ENCODE results near the gene NEK4. TPM values are rescaled to one million over a fixed set of nuclear protein-coding genes. Genes with fewer than 3 reads are reported as not detected.
A peak's percentile ranks its signal among the peaks of the same experiment; 100 is the strongest.

NEK4 gene
- total and polyA plus RNA-seq, 2 of the 13 experiments (the other 11 are each of a cell fraction or from before 2014, with no cell fraction given) = 16.5 to 38.0 TPM

GRCh38 chr3:52685709-52686691 lies 84.7 kb downstream of the NEK4 start, which contains the start of the genes GNL3 and PBRM1 (continued):
- no peak for TF ChIP-seq GPBP1L1 (CRISPR knock-in tag; IDR thresholded peaks at IDR 0.05)
- peak; percentile 59; the same call in 1 of the 2 replicates for TF ChIP-seq GFI1 (CRISPR knock-in tag; IDR thresholded peaks at IDR 0.05; ENCODE audit: borderline replicate concordance)
- TF ChIP-seq IRX3 (CRISPR knock-in tag; IDR thresholded peaks at IDR 0.05; ENCODE audit: borderline replicate concordance, low read depth) = peak; percentile 80; the same call in 1 of the 2 replicates
- TF ChIP-seq REPIN1 (CRISPR knock-in tag; IDR thresholded peaks at IDR 0.05; ENCODE audit: borderline replicate concordance, low read depth) = peak; percentile 95
- peak; percentile 42; the same call in 1 of the 2 replicates for TF ChIP-seq RFX3 (CRISPR knock-in tag; IDR thresholded peaks at IDR 0.05)
- peak; percentile 95 for TF ChIP-seq ZNF335 (CRISPR knock-in tag; IDR thresholded peaks at IDR 0.05)
- TF ChIP-seq GLMP (CRISPR knock-in tag; IDR thresholded peaks at IDR 0.05; ENCODE audit: borderline replicate concordance) = no peak
- TF ChIP-seq ZBTB3 (CRISPR knock-in tag; IDR thresholded peaks at IDR 0.05; ENCODE audit: borderline replicate concordance, low read depth) = peak; percentile 43; the same call in 1 of the 2 replicates
- TF ChIP-seq PHF8 (CRISPR knock-in tag; IDR thresholded peaks at IDR 0.05) = peak; percentile 99
- TF ChIP-seq ZFP36L1 (CRISPR knock-in tag; IDR thresholded peaks at IDR 0.05) = peak; percentile 83
- no peak for TF ChIP-seq GPN1 (CRISPR knock-in tag; IDR thresholded peaks at IDR 0.05; ENCODE audit: borderline replicate concordance)
- TF ChIP-seq NPAS2 (CRISPR knock-in tag; IDR thresholded peaks at IDR 0.05; ENCODE audit: borderline replicate concordance) = no peak
- peak; percentile 44; the same call in 1 of the 2 replicates for TF ChIP-seq ZNF772 (CRISPR knock-in tag; IDR thresholded peaks at IDR 0.05)
- no peak for TF ChIP-seq ZKSCAN8 (CRISPR knock-in tag; IDR thresholded peaks at IDR 0.05; ENCODE audit: borderline replicate concordance)
- TF ChIP-seq RNF2 (conservative IDR thresholded peaks at IDR 0.05; ENCODE audit: low read depth) = peak; percentile 84; the same call in 1 of the 2 replicates
- 0 out of 2 replicates have a peak, but pooled peaks have one; percentile 73 for TF ChIP-seq IRF1 (CRISPR knock-in tag; IDR thresholded peaks at IDR 0.05; ENCODE audit: low read depth)
- no peak for TF ChIP-seq ZNF646 (CRISPR knock-in tag; IDR thresholded peaks at IDR 0.05)
- TF ChIP-seq ZNF383 (CRISPR knock-in tag; IDR thresholded peaks at IDR 0.05; ENCODE audit: borderline replicate concordance) = no peak

All from HepG2 (cell line).